IMR-90 (cell line): ENCODE data around the gene ARFIP1. TPM values are rescaled to one million over a fixed set of nuclear protein-coding genes. Genes with fewer than 3 reads are reported as not detected.

ENCODE experiments used
- ATAC-seq: fragments of 200-7000 bp; cut with Tn5 transposase; 2 replicates; pipeline ENCODE4 v1.9.1; 2020; ENCODE audit warnings: low read depth, mild to moderate bottlenecking, moderate library complexity
- BruUV-seq: library from RNA; stranded (reverse); fragments of 400-500 nt; replicated peaks from 2 replicates; lab custom pipeline; 2021; lab: Mats Ljungman, UMichigan
- CTCF ChIA-PET: fragments of 300-600 bp; formaldehyde crosslinking; extraction: SDS; loops from one replicate; lab custom pipeline; 2021; ENCODE audit warnings: antibody characterized with exemption; lab: Yijun Ruan, JAX
- POLR2A ChIA-PET: fragments of 300-600 bp; sonication (Branson Sonifier 250); formaldehyde crosslinking; loops from one replicate; lab custom pipeline; 2022; ENCODE audit warnings: antibody characterized with exemption; ENCODE audit not compliant: unreplicated experiment; lab: Charles Lee
- DNase-seq: peaks from one replicate; pipeline ENCODE4 v3.0.0; 2013
- H2AFZ ChIP-seq: replicated peaks from 2 replicates; pipeline ENCODE3; 2013; ENCODE audit warnings: low read length, mild to moderate bottlenecking; ENCODE audit not compliant: poor library complexity
- H2AK5ac ChIP-seq: 2 replicates; pipeline ENCODE4 v1.6.1; 2013; ENCODE audit warnings: low read depth, low read length, inconsistent platforms
- H2AK9ac ChIP-seq: replicated peaks from 2 replicates; pipeline ENCODE3; 2013; ENCODE audit warnings: mild to moderate bottlenecking, low read depth, low read length, moderate library complexity; ENCODE audit not compliant: poor library complexity
- H2BK120ac ChIP-seq: 2 replicates; pipeline ENCODE4 v1.6.1; 2013; ENCODE audit warnings: low read depth, low read length, inconsistent platforms
- H2BK15ac ChIP-seq: 3 replicates; pipeline ENCODE4 v1.6.1; 2013; ENCODE audit warnings: low read depth, low read length, inconsistent platforms
- H2BK20ac ChIP-seq: 2 replicates; pipeline ENCODE4 v1.6.1; 2013; ENCODE audit warnings: low read depth, mild to moderate bottlenecking, inconsistent platforms, low read length, moderate library complexity
- H2BK5ac ChIP-seq: 2 replicates; pipeline ENCODE4 v1.6.1; 2013; ENCODE audit warnings: mild to moderate bottlenecking, low read depth, low read length, inconsistent platforms; ENCODE audit not compliant: poor library complexity, severe bottlenecking
- H3K14ac ChIP-seq: replicated peaks from 2 replicates; pipeline ENCODE4 v1.6.1; 2013; ENCODE audit warnings: low read depth, low read length, inconsistent platforms
- H3K18ac ChIP-seq: 2 replicates; pipeline ENCODE4 v1.6.1; 2013; ENCODE audit warnings: low read depth, low read length, control low read depth
- H3K23ac ChIP-seq: 2 replicates; pipeline ENCODE4 v1.6.1; 2013; ENCODE audit warnings: low read depth, low read length, inconsistent platforms
- H3K27ac ChIP-seq: 2 replicates; pipeline ENCODE4 v1.5.1; 2013; ENCODE audit warnings: mild to moderate bottlenecking, control low read depth, low read length; ENCODE audit not compliant: insufficient read depth
- H3K27me3 ChIP-seq: 2 replicates; pipeline ENCODE4 v1.6.1; 2013; ENCODE audit warnings: low read length; ENCODE audit not compliant: control insufficient read depth, insufficient read depth
- H3K36me3 ChIP-seq: 2 replicates; pipeline ENCODE4 v1.6.1; 2013; ENCODE audit warnings: low read length, mixed read lengths; ENCODE audit not compliant: control insufficient read depth, insufficient read depth
- H3K4ac ChIP-seq: 2 replicates; pipeline ENCODE4 v1.6.1; 2013; ENCODE audit warnings: low read depth, low read length, inconsistent platforms
- H3K4me1 ChIP-seq: 2 replicates; pipeline ENCODE4 v1.6.1; 2013; ENCODE audit warnings: low read length, mixed read lengths; ENCODE audit not compliant: control insufficient read depth, insufficient read depth
- H3K4me2 ChIP-seq: 2 replicates; pipeline ENCODE4 v1.6.1; 2013; ENCODE audit warnings: low read depth, mild to moderate bottlenecking, control low read depth, low read length, moderate library complexity
- H3K4me3 ChIP-seq: 2 replicates; pipeline ENCODE4 v1.5.1; 2013; ENCODE audit warnings: low read depth, mild to moderate bottlenecking, control low read depth, low read length, moderate library complexity; ENCODE audit not compliant: insufficient read depth
- H3K56ac ChIP-seq: 2 replicates; pipeline ENCODE4 v1.6.1; 2013; ENCODE audit warnings: low read length, inconsistent platforms; ENCODE audit not compliant: insufficient read depth; ENCODE audit errors: extremely low read depth
- H3K79me1 ChIP-seq, 2 experiments: 2 replicates each; pipeline ENCODE4 v1.6.1; 2013; ENCODE audit warnings: low read length in 2 of 2, inconsistent platforms in 1 of 2, low read depth in 1 of 2
- H3K9ac ChIP-seq: 2 replicates; pipeline ENCODE4 v1.6.1; 2013; ENCODE audit warnings: low read depth, low read length, control low read depth
- H3K9me1 ChIP-seq: 2 replicates; pipeline ENCODE4 v1.6.1; 2013; ENCODE audit warnings: low read length, inconsistent platforms; ENCODE audit not compliant: insufficient read depth
- H3K9me3 ChIP-seq: 2 replicates; pipeline ENCODE4 v1.6.1; 2013; ENCODE audit warnings: low read length; ENCODE audit not compliant: control insufficient read depth, insufficient read depth
- H4K20me1 ChIP-seq: 2 replicates; pipeline ENCODE4 v1.6.1; 2013; ENCODE audit warnings: low read length, inconsistent platforms; ENCODE audit not compliant: insufficient read depth
- H4K5ac ChIP-seq: 2 replicates; pipeline ENCODE4 v1.6.1; 2013; ENCODE audit warnings: mild to moderate bottlenecking, low read depth, low read length, control low read depth
- H4K8ac ChIP-seq, 2 experiments: 2 replicates each; pipeline ENCODE4 v1.6.1; 2013; ENCODE audit warnings: low read depth in 2 of 2, low read length in 2 of 2, control low read depth in 1 of 2, inconsistent platforms in 1 of 2
- H4K91ac ChIP-seq: 2 replicates; pipeline ENCODE4 v1.6.1; 2013; ENCODE audit warnings: low read depth, low read length, inconsistent platforms; ENCODE audit not compliant: insufficient read depth
- BHLHE40 ChIP-seq: fragments of 150-350 bp; IDR thresholded peaks from 2 replicates; pipeline ENCODE4 v1.6.1; 2016; ENCODE audit warnings: mild to moderate bottlenecking, low read depth, low read length
- CEBPB ChIP-seq: IDR thresholded peaks from 2 replicates; pipeline ENCODE4 v1.6.1; 2012; ENCODE audit warnings: low read depth, low read length, improper control_type of control experiment
- CHD1 ChIP-seq: IDR thresholded peaks from 2 replicates; pipeline ENCODE4 v1.6.1; 2012; ENCODE audit warnings: low read depth, low read length, improper control_type of control experiment
- CTCF ChIP-seq: conservative IDR thresholded peaks from 2 replicates; pipeline ENCODE4 v1.5.1; 2012; ENCODE audit warnings: mild to moderate bottlenecking, low read depth, low read length, improper control_type of control experiment
- ELK1 ChIP-seq: fragments of 150-350 bp; IDR thresholded peaks from 2 replicates; pipeline ENCODE4 v1.6.1; 2016; ENCODE audit warnings: low read depth, mild to moderate bottlenecking, low read length, moderate library complexity, borderline replicate concordance
- FOS ChIP-seq: fragments of 150-350 bp; IDR thresholded peaks from 2 replicates; pipeline ENCODE4 v1.6.1; 2016; ENCODE audit warnings: low read depth, low read length
- MAFK ChIP-seq: IDR thresholded peaks from 2 replicates; pipeline ENCODE4 v1.6.1; 2012; ENCODE audit warnings: low read depth, low read length, improper control_type of control experiment
- MAZ ChIP-seq: IDR thresholded peaks from 2 replicates; pipeline ENCODE4 v1.6.1; 2012; ENCODE audit warnings: low read depth, mild to moderate bottlenecking, low read length, improper control_type of control experiment, moderate library complexity, borderline replicate concordance
- MXI1 ChIP-seq: IDR thresholded peaks from 2 replicates; pipeline ENCODE4 v1.6.1; 2012; ENCODE audit warnings: low read depth, mild to moderate bottlenecking, low read length, moderate library complexity, borderline replicate concordance
- NFE2L2 ChIP-seq: fragments of 150-350 bp; IDR thresholded peaks from 2 replicates; pipeline ENCODE4 v1.6.1; 2016; ENCODE audit warnings: low read depth, mild to moderate bottlenecking, low read length
- POLR2A ChIP-seq: IDR thresholded peaks from 2 replicates; pipeline ENCODE4 v1.6.1; 2012; ENCODE audit warnings: mild to moderate bottlenecking, low read depth, low read length
- RAD21 ChIP-seq: IDR thresholded peaks from 2 replicates; pipeline ENCODE4 v1.6.1; 2012; ENCODE audit warnings: low read length, improper control_type of control experiment
- RCOR1 ChIP-seq: IDR thresholded peaks from 2 replicates; pipeline ENCODE4 v1.6.1; 2012; ENCODE audit warnings: mild to moderate bottlenecking, low read length, improper control_type of control experiment; ENCODE audit not compliant: insufficient replicate concordance
- RFX5 ChIP-seq: IDR thresholded peaks from 2 replicates; pipeline ENCODE4 v1.8.0; 2012; ENCODE audit warnings: low read depth, mild to moderate bottlenecking, low read length, moderate library complexity
- SMC3 ChIP-seq: fragments of 150-350 bp; IDR thresholded peaks from 2 replicates; pipeline ENCODE4 v1.6.1; 2016; ENCODE audit warnings: low read depth, mild to moderate bottlenecking, antibody characterized with exemption, low read length, moderate library complexity
- USF2 ChIP-seq: fragments of 150-350 bp; IDR thresholded peaks from 2 replicates; pipeline ENCODE4 v1.6.1; 2017; ENCODE audit warnings: mild to moderate bottlenecking, antibody characterized with exemption, low read length, low read depth
- dilution Hi-C: fragments of 300-500 bp; cut with HindIII; formaldehyde crosslinking; loops from one replicate; pipeline ENCODE4 v1.14.3; 2018; ENCODE audit warnings: low sequenced_read_pairs; ENCODE audit not compliant: unreplicated experiment
- in situ Hi-C: fragments of 300-500 bp; cut with MboI; formaldehyde crosslinking; loops from 3 replicates; pipeline ENCODE4 v1.14.3; 2019; ENCODE audit warnings: low sequenced_read_pairs, inconsistent platforms, mixed read lengths
- intact Hi-C: fragments of 100-400 bp; cut with micrococcal nuclease; formaldehyde crosslinking; loops from 2 replicates; pipeline ENCODE4 v1.10.0; 2022
- polyA plus RNA-seq, 3 experiments: library from polyadenylated mRNA; depleted of rRNA; stranded (reverse); fragments of >200 nt; gene quantifications; 2 replicates each; pipeline ENCODE4 v1.2.3, GENCODE V29; 2012; ENCODE audit warnings: low replicate concordance in 1 of 3
- total RNA-seq: library from RNA; depleted of rRNA; stranded (reverse); fragments of >200 nt; gene quantifications from 2 replicates; pipeline ENCODE4 v1.2.3, GENCODE V29; 2012

Gene ARFIP1
- total and polyA plus RNA-seq, 2 of the 4 experiments (the other 2 are of a cell fraction), result 12.7 to 30.5 TPM

- no peak overlapping the region for H3K27ac ChIP-seq
- H3K4me1 ChIP-seq, result peaks cover 3% of the 10 kb centered on the region
- no peak overlapping the region for H3K4me2 ChIP-seq
- H4K20me1 ChIP-seq, result peaks cover 5% of the 10 kb centered on the region; the same call in 1 of the 2 replicates
- TF ChIP-seq MAZ (no peak), CHD1 (no peak), MXI1 (no peak), FOS (no peak), CEBPB (no peak), RAD21 (no peak), CTCF (no peak), RFX5 (no peak), RCOR1 (no peak), NFE2L2 (no peak), ELK1 (no peak), USF2 (no peak), BHLHE40 (no peak), SMC3 (no peak), POLR2A (no peak), MAFK (no peak)
- no peak overlapping the region for H2AFZ ChIP-seq
- peak; percentile 46 for ATAC-seq
- CTCF ChIA-PET, result no interaction called here
- in situ Hi-C loops (no loop called here), dilution Hi-C loops (no loop called here), intact Hi-C loops (no loop called here)
- H4K5ac ChIP-seq, result no peak overlapping the region
- peaks cover 13 to 14% of the 10 kb centered on the region in 2 experiments for H3K79me1 ChIP-seq
- H2AK9ac ChIP-seq, result no peak overlapping the region
- no peak overlapping the region for H2BK120ac ChIP-seq
- H2BK15ac ChIP-seq, result no peak overlapping the region
- no peak overlapping the region for H3K23ac ChIP-seq
- no peak for DNase-seq
- H3K18ac ChIP-seq, result no peak overlapping the region
- no peaks in the 10 kb centered on the region for H3K36me3 ChIP-seq
- H2BK5ac ChIP-seq, result no peak overlapping the region
- H2AK5ac ChIP-seq, result no peak overlapping the region
- no TSS peak for BruUV-seq
- H4K8ac ChIP-seq, result no peak overlapping the region
- H3K9me1 ChIP-seq, result peaks cover 4% of the 10 kb centered on the region
- H3K14ac ChIP-seq, result no peak overlapping the region
- H4K91ac ChIP-seq, result no peak overlapping the region
- no peak overlapping the region for H3K9ac ChIP-seq
- no peaks in the 10 kb centered on the region for H3K9me3 ChIP-seq
- H2BK20ac ChIP-seq, result no peak overlapping the region
- no peak overlapping the region for H3K4me3 ChIP-seq
- no peak overlapping the region for H3K4ac ChIP-seq
- no peak overlapping the region for H3K56ac ChIP-seq
- H3K27me3 ChIP-seq, result no peaks in the 10 kb centered on the region
- POLR2A ChIA-PET, result no interaction called here
Observed at GRCh38 chr4:152860046-152860445, 80.3 kb downstream of the ARFIP1 start.
